H9 (cell line): ENCODE results near the gene ITLN1. TPM values are rescaled to one million over a fixed set of nuclear protein-coding genes. Genes with fewer than 3 reads are reported as not detected.

Experiments
- DNase-seq: peaks from one replicate; pipeline ENCODE4 v3.0.0-alpha.2; 2017
- H2AFZ ChIP-seq: one replicate; pipeline ENCODE4 v1.6.1; 2013; ENCODE audit warnings: mild to moderate bottlenecking, low read length, control low read depth, moderate library complexity
- H2AK5ac ChIP-seq: 2 replicates; pipeline ENCODE4 v1.6.1; 2013; ENCODE audit warnings: low read length, control low read depth, mixed read lengths; ENCODE audit not compliant: insufficient read length
- H2BK120ac ChIP-seq: one replicate; pipeline ENCODE4 v1.6.1; 2013; ENCODE audit warnings: low read depth, mild to moderate bottlenecking, low read length, control low read depth, inconsistent platforms; ENCODE audit not compliant: poor library complexity, severe bottlenecking
- H2BK12ac ChIP-seq: 2 replicates; pipeline ENCODE4 v1.6.1; 2013; ENCODE audit warnings: low read length, control low read depth, mixed read lengths, low read depth; ENCODE audit not compliant: insufficient read length
- H2BK15ac ChIP-seq: 2 replicates; pipeline ENCODE4 v1.6.1; 2013; ENCODE audit warnings: low read depth, low read length, control low read depth
- H2BK20ac ChIP-seq: one replicate; pipeline ENCODE4 v1.6.1; 2013; ENCODE audit warnings: low read depth, mild to moderate bottlenecking, low read length, control low read depth, inconsistent platforms; ENCODE audit not compliant: poor library complexity, severe bottlenecking
- H2BK5ac ChIP-seq: 2 replicates; pipeline ENCODE4 v1.6.1; 2013; ENCODE audit warnings: low read length, control low read depth, mixed read lengths; ENCODE audit not compliant: insufficient read length
- H3K14ac ChIP-seq: 2 replicates; pipeline ENCODE4 v1.6.1; 2013; ENCODE audit warnings: low read length, control low read depth; ENCODE audit not compliant: insufficient read depth
- H3K18ac ChIP-seq: 2 replicates; pipeline ENCODE4 v1.6.1; 2013; ENCODE audit warnings: low read depth, mild to moderate bottlenecking, mixed read lengths, low read length, control low read depth; ENCODE audit not compliant: insufficient read length
- H3K23ac ChIP-seq: 2 replicates; pipeline ENCODE4 v1.6.1; 2013; ENCODE audit warnings: low read length, control low read depth, mixed read lengths, low read depth; ENCODE audit not compliant: insufficient read length
- H3K23me2 ChIP-seq: 2 replicates; pipeline ENCODE4 v1.6.1; 2013; ENCODE audit warnings: low read depth, mild to moderate bottlenecking, mixed read lengths, low read length, control low read depth; ENCODE audit not compliant: insufficient read length, poor library complexity, severe bottlenecking
- H3K27ac ChIP-seq: 2 replicates; pipeline ENCODE4 v1.5.1; 2013; ENCODE audit warnings: low read length, control low read depth, mixed read lengths, low read depth; ENCODE audit not compliant: insufficient read length
- H3K27me3 ChIP-seq: 2 replicates; pipeline ENCODE4 v1.6.1; 2013; ENCODE audit warnings: low read length, control low read depth, inconsistent platforms; ENCODE audit not compliant: insufficient read depth
- H3K4ac ChIP-seq: 2 replicates; pipeline ENCODE4 v1.6.1; 2013; ENCODE audit warnings: low read depth, mild to moderate bottlenecking, control low read depth, inconsistent platforms, low read length, moderate library complexity
- H3K4me1 ChIP-seq: 2 replicates; pipeline ENCODE4 v1.6.1; 2013; ENCODE audit warnings: low read length, control low read depth, inconsistent platforms; ENCODE audit not compliant: insufficient read depth
- H3K4me2 ChIP-seq: 2 replicates; pipeline ENCODE4 v1.6.1; 2013; ENCODE audit warnings: low read length, control low read depth, mixed read lengths; ENCODE audit not compliant: insufficient read length, insufficient read depth
- H3K56ac ChIP-seq: 2 replicates; pipeline ENCODE4 v1.6.1; 2013; ENCODE audit warnings: low read depth, mild to moderate bottlenecking, mixed read lengths, low read length, control low read depth; ENCODE audit not compliant: insufficient read length
- H3K79me1 ChIP-seq: 2 replicates; pipeline ENCODE4 v1.6.1; 2013; ENCODE audit warnings: low read depth, mild to moderate bottlenecking, moderate library complexity, low read length, control low read depth, inconsistent platforms; ENCODE audit not compliant: insufficient read depth, poor library complexity, severe bottlenecking
- H3K79me2 ChIP-seq: 2 replicates; pipeline ENCODE4 v1.6.1; 2013; ENCODE audit warnings: low read length, control low read depth, inconsistent platforms; ENCODE audit not compliant: insufficient read depth
- H3K9ac ChIP-seq: 2 replicates; pipeline ENCODE4 v1.6.1; 2013; ENCODE audit warnings: low read length, control low read depth, mixed read lengths; ENCODE audit not compliant: insufficient read length; ENCODE audit errors: extremely low read depth
- H3K9me3 ChIP-seq: one replicate; pipeline ENCODE4 v1.6.1; 2013; ENCODE audit warnings: low read depth, low read length, inconsistent platforms; ENCODE audit not compliant: control insufficient read depth
- H3T11ph ChIP-seq: one replicate; pipeline ENCODE4 v1.6.1; 2013; ENCODE audit warnings: mild to moderate bottlenecking, low read length, control low read depth, inconsistent platforms
- H4K20me1 ChIP-seq: one replicate; pipeline ENCODE4 v1.6.1; 2013; ENCODE audit not compliant: control insufficient read depth, insufficient read length, insufficient read depth
- H4K5ac ChIP-seq: 2 replicates; pipeline ENCODE4 v1.6.1; 2013; ENCODE audit warnings: low read depth, mild to moderate bottlenecking, mixed read lengths, low read length, control low read depth; ENCODE audit not compliant: insufficient read length
- H4K8ac ChIP-seq: replicated peaks from 2 replicates; pipeline ENCODE4 v1.6.1; 2013; ENCODE audit warnings: low read length, control low read depth, mixed read lengths, low read depth; ENCODE audit not compliant: insufficient read length
- H4K91ac ChIP-seq: 2 replicates; pipeline ENCODE4 v1.6.1; 2013; ENCODE audit warnings: low read depth, mild to moderate bottlenecking, moderate library complexity, mixed read lengths, low read length, control low read depth; ENCODE audit not compliant: insufficient read length
- H3K27ac Mint-ChIP-seq, 3 experiments: 2 replicates in 2 of 3; 3 replicates in 1 of 3; pipeline ENCODE4 v1.8.0; 2020 to 2021; ENCODE audit warnings: mixed read lengths in 3 of 3, mild to moderate bottlenecking in 1 of 3, moderate library complexity in 1 of 3
- H3K27me3 Mint-ChIP-seq: 2 replicates; pipeline ENCODE4 v1.8.0; 2021; ENCODE audit warnings: low read depth, mild to moderate bottlenecking, moderate library complexity, mixed read lengths
- H3K36me3 Mint-ChIP-seq, 3 experiments: 2 replicates in 2 of 3; 3 replicates in 1 of 3; pipeline ENCODE4 v1.8.0; 2020 to 2021; ENCODE audit warnings: low read depth in 3 of 3, mixed read lengths in 3 of 3; ENCODE audit not compliant: insufficient read depth in 1 of 3
- H3K4me1 Mint-ChIP-seq, 2 experiments: 2 replicates each; pipeline ENCODE4 v1.8.0; 2020; ENCODE audit warnings: mixed read lengths in 2 of 2
- H3K4me3 Mint-ChIP-seq, 2 experiments: 2 replicates in 1 of 2; 3 replicates in 1 of 2; pipeline ENCODE4 v1.8.0; 2020 to 2021; ENCODE audit warnings: mild to moderate bottlenecking in 2 of 2, mixed read lengths in 2 of 2, moderate library complexity in 1 of 2
- H3K9me3 Mint-ChIP-seq, 2 experiments: 2 replicates in 1 of 2; 3 replicates in 1 of 2; pipeline ENCODE4 v1.8.0; 2020; ENCODE audit warnings: mild to moderate bottlenecking in 2 of 2, mixed read lengths in 2 of 2, moderate library complexity in 1 of 2
- WGBS: extraction: QIAGEN DNeasy Blood & Tissue Kit; methylation state at CpG from one replicate; pipeline ENCODE4 v1.1.7; 2013; ENCODE audit warnings: missing lambda C conversion rate, low lambda C conversion rate, mixed read lengths; ENCODE audit not compliant: insufficient read length; ENCODE audit errors: extremely low coverage; 5-methylcytosine and 5-hydroxymethylcytosine counted together
- total RNA-seq: library from RNA; stranded (reverse); gene quantifications from 2 replicates; pipeline ENCODE4 v1.2.1, GENCODE V29; 2021
- TF ChIP-seq, protein P1 (sequence below): fragments of 200-600 bp; sonication (generic); conservative IDR thresholded peaks from 3 replicates; pipeline ENCODE4 v1.8.0; 2021; ENCODE audit warnings: antibody characterized with exemption, mild to moderate bottlenecking

The ITLN1 gene
- total RNA-seq, 1 experiment from 2014 or later: not detected

DNA sequence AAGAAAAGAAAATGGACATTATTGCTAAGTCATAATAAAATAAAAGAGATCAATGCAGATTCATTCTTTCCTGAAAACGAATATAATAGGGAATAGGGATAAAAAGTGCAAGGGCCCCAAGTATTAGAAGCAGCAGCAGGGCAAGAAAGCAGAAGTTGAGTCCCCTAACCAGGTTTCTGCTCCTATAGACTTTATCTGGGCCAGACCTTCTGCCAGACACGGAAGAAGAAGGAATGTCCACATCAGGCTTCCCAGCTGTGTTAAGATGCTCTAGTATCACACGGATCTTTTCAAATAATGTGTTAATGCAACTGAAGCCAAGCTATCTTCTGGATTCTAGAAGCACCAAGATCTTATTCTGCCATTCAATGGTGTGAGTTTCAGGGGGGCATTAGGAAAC lies 49.2 kb downstream of the ITLN1 start:
- DNase-seq: no peak
- Histone ChIP-seq H3K79me1 (no peaks in the 10 kb centered on the region), H3K9ac (no peak overlapping the region), H2BK5ac (no peak overlapping the region), H3K14ac (no peak overlapping the region), H4K8ac (no peak overlapping the region), H2AFZ (no peak overlapping the region), H3K9me3 (no peaks in the 10 kb centered on the region), H2AK5ac (no peak overlapping the region), H3K4me1 (no peaks in the 10 kb centered on the region), H3K27ac (no peak overlapping the region), H3K56ac (no peak overlapping the region), H3K23ac (no peak overlapping the region), H3K27me3 (no peaks in the 10 kb centered on the region), H2BK12ac (no peak overlapping the region), H3K18ac (no peak overlapping the region), H2BK120ac (no peak overlapping the region), H2BK20ac (no peak overlapping the region), H3K4ac (no peak overlapping the region), H2BK15ac (no peak overlapping the region), H3K79me2 (no peaks in the 10 kb centered on the region), H4K91ac (no peak overlapping the region), H4K5ac (no peak overlapping the region), H4K20me1 (no peaks in the 10 kb centered on the region), H3K4me2 (no peak overlapping the region), H3K23me2 (no peaks in the 10 kb centered on the region), H3T11ph (no peak overlapping the region)
- Mint-ChIP-seq H3K36me3 (no peaks in the 10 kb centered on the region), H3K4me1 (peaks cover 19 to 20% of the 10 kb centered on the region in 2 experiments), H3K27ac (no peak overlapping the region), H3K4me3 (no peak overlapping the region), H3K9me3 (no peaks in the 10 kb centered on the region), H3K27me3 (no peaks in the 10 kb centered on the region)
- no CpG with 5 or more reads among the region's 3 CpGs for WGBS
- TF ChIP-seq, protein P1, sequence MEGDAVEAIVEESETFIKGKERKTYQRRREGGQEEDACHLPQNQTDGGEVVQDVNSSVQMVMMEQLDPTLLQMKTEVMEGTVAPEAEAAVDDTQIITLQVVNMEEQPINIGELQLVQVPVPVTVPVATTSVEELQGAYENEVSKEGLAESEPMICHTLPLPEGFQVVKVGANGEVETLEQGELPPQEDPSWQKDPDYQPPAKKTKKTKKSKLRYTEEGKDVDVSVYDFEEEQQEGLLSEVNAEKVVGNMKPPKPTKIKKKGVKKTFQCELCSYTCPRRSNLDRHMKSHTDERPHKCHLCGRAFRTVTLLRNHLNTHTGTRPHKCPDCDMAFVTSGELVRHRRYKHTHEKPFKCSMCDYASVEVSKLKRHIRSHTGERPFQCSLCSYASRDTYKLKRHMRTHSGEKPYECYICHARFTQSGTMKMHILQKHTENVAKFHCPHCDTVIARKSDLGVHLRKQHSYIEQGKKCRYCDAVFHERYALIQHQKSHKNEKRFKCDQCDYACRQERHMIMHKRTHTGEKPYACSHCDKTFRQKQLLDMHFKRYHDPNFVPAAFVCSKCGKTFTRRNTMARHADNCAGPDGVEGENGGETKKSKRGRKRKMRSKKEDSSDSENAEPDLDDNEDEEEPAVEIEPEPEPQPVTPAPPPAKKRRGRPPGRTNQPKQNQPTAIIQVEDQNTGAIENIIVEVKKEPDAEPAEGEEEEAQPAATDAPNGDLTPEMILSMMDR: no peak
